ENCODE data around the gene IRAK1. TPM values are rescaled to one million over a fixed set of nuclear protein-coding genes. Genes with fewer than 3 reads are reported as not detected.

IRAK1 gene
- total RNA-seq, 1 experiment from 2014 or later = 92.3 TPM

GRCh38 chrX:154050113-154050495 lies 30.4 kb upstream of the IRAK1 start:
- no peak for ATAC-seq
- RAD21 ChIA-PET (ENCODE audit: low non-redundant PET in 1 of 2, low total read pairs in 2 of 2, uncharacterized antibody in 2 of 2, unreplicated experiment in 2 of 2) = no interaction called here
- intact Hi-C loops (cut with micrococcal nuclease) = no loop called here

More at GRCh38 chrX:154050113-154050495, 30.4 kb upstream of the IRAK1 start:
- no peak for DNase-seq (ENCODE audit: low read depth, low spot score)
- Histone ChIP-seq H3K9ac (ENCODE audit: low read length) (no peak overlapping the region), H3K79me2 (ENCODE audit: insufficient read depth, low read length) (peaks cover 32% of the 10 kb centered on the region; the same call in 1 of the 2 replicates), H3K36me3 (ENCODE audit: control insufficient read depth in 1 of 2, insufficient read depth in 2 of 2, low read length in 2 of 2) (no peaks in the 10 kb centered on the region), H3K9me2 (ENCODE audit: insufficient read depth) (no peaks in the 10 kb centered on the region), H3K4me1 (ENCODE audit: control insufficient read depth in 1 of 2, insufficient read depth in 2 of 2, low read length in 2 of 2) (no peaks in the 10 kb centered on the region), H3K27me3 (ENCODE audit: insufficient read depth, low read length) (no peaks in the 10 kb centered on the region), H4K20me1 (ENCODE audit: insufficient read depth) (0 out of 2 replicates have a peak, but pooled peaks cover 4% of the 10 kb centered on the region), H3K4me2 (ENCODE audit: low read length) (no peak overlapping the region), H3K4me3 (replicated peaks in 1 of 2; ENCODE audit: low read depth in 1 of 2, low read length in 2 of 2) (no peak overlapping the region), H2AFZ (ENCODE audit: low read depth, low read length, poor library complexity, severe bottlenecking) (no peak overlapping the region), H3K27ac (ENCODE audit: low read depth, low read length) (no peak overlapping the region), H3K9me3 (ENCODE audit: control insufficient read depth in 1 of 2, insufficient read depth in 1 of 2, low read depth in 1 of 2, low read length in 2 of 2) (no peaks in the 10 kb centered on the region)
- TF ChIP-seq POLR2A (IDR thresholded peaks at IDR 0.05; ENCODE audit: borderline replicate concordance, extremely low read depth, insufficient read depth, insufficient read length) (no peak), JUND (IDR thresholded peaks at IDR 0.05) (no peak), SRF (IDR thresholded peaks at IDR 0.05; ENCODE audit: low read depth) (no peak)
- TF ChIP-seq, protein P1, sequence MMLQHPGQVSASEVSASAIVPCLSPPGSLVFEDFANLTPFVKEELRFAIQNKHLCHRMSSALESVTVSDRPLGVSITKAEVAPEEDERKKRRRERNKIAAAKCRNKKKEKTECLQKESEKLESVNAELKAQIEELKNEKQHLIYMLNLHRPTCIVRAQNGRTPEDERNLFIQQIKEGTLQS (IDR thresholded peaks at IDR 0.05) = no peak
- TF ChIP-seq, protein P2, sequence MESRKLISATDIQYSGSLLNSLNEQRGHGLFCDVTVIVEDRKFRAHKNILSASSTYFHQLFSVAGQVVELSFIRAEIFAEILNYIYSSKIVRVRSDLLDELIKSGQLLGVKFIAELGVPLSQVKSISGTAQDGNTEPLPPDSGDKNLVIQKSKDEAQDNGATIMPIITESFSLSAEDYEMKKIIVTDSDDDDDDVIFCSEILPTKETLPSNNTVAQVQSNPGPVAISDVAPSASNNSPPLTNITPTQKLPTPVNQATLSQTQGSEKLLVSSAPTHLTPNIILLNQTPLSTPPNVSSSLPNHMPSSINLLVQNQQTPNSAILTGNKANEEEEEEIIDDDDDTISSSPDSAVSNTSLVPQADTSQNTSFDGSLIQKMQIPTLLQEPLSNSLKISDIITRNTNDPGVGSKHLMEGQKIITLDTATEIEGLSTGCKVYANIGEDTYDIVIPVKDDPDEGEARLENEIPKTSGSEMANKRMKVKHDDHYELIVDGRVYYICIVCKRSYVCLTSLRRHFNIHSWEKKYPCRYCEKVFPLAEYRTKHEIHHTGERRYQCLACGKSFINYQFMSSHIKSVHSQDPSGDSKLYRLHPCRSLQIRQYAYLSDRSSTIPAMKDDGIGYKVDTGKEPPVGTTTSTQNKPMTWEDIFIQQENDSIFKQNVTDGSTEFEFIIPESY (IDR thresholded peaks at IDR 0.05; ENCODE audit: extremely low read depth, insufficient replicate concordance, low read length) = no peak
- BruUV-seq (replicated peaks) = no TSS peak
- ChIA-PET CTCF (no interaction called here), POLR2A (no interaction called here)
